IMR-90 (cell line): ENCODE data around the gene TLR9.

ENCODE experiments used
- CTCF ChIP-seq: conservative IDR thresholded peaks from 2 replicates; pipeline ENCODE4 v1.5.1; 2012; ENCODE audit warnings: mild to moderate bottlenecking, low read depth, low read length, improper control_type of control experiment
- MAFK ChIP-seq: IDR thresholded peaks from 2 replicates; pipeline ENCODE4 v1.6.1; 2012; ENCODE audit warnings: low read depth, low read length, improper control_type of control experiment
- POLR2A ChIP-seq: IDR thresholded peaks from 2 replicates; pipeline ENCODE4 v1.6.1; 2012; ENCODE audit warnings: mild to moderate bottlenecking, low read depth, low read length
- RAD21 ChIP-seq: IDR thresholded peaks from 2 replicates; pipeline ENCODE4 v1.6.1; 2012; ENCODE audit warnings: low read length, improper control_type of control experiment
- RCOR1 ChIP-seq: IDR thresholded peaks from 2 replicates; pipeline ENCODE4 v1.6.1; 2012; ENCODE audit warnings: mild to moderate bottlenecking, low read length, improper control_type of control experiment; ENCODE audit not compliant: insufficient replicate concordance
- SMC3 ChIP-seq: fragments of 150-350 bp; IDR thresholded peaks from 2 replicates; pipeline ENCODE4 v1.6.1; 2016; ENCODE audit warnings: low read depth, mild to moderate bottlenecking, antibody characterized with exemption, low read length, moderate library complexity
- USF2 ChIP-seq: fragments of 150-350 bp; IDR thresholded peaks from 2 replicates; pipeline ENCODE4 v1.6.1; 2017; ENCODE audit warnings: mild to moderate bottlenecking, antibody characterized with exemption, low read length, low read depth

GRCh38 chr3:52231502-52232278, 6.2 kb upstream of the TLR9 start:
- TF ChIP-seq CTCF (peak; percentile 79), MAFK (no peak), USF2 (no peak), SMC3 (peak; percentile 63), RAD21 (peak; percentile 78), RCOR1 (no peak), POLR2A (no peak)
